Measurements from ENCODE around the gene MED12L.
A peak's percentile ranks its signal among the peaks of the same experiment; 100 is the strongest.

MED12L gene

DNA sequence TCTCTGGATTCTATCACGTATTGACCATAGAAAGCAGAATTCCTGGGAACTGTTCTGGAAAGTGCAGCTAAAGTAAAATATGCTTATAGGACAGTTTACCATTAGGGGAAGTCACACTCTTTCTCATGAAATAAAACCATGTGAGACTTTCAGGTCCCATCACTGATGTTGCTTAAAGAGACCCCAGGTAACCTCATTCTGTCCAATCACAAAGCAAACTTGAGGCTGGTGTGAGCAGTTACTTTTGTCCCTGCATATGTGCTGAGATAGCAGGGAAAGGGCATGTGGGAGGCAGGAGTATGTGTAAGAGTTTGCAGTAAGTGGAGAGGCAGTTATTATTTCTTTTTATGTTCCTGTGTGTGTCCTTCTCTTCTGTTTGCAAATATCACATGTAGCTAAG is 215.1 kb downstream of the MED12L start:
- H3K4me3 ChIP-seq (ENCODE audit: low read length): no peak overlapping the region
- no peak for DNase-seq (ENCODE audit: low read depth, low spot score)

DNA sequence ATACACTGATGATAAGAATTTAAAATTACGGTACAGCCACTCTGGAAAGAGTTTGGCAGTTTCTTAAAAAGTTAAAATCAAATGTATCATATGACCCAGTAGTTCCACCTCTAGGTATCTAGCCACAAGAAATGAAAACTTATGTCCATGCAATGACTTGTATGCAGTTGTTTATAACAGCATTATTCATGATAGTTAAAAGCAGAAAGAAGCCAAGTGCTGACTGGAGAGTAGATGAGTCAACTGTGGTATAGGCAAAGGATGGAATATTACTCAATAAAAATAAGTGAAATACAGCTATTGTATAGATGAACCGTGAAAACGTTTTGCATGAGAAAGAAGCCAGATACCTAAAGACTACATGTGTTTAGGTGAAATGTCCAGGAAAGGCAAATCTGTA is 216.3 kb downstream of the MED12L start:
- DNase-seq (ENCODE audit: low read depth, low spot score): no peak
- no peak overlapping the region for H3K4me3 ChIP-seq (ENCODE audit: low read length)

DNA sequence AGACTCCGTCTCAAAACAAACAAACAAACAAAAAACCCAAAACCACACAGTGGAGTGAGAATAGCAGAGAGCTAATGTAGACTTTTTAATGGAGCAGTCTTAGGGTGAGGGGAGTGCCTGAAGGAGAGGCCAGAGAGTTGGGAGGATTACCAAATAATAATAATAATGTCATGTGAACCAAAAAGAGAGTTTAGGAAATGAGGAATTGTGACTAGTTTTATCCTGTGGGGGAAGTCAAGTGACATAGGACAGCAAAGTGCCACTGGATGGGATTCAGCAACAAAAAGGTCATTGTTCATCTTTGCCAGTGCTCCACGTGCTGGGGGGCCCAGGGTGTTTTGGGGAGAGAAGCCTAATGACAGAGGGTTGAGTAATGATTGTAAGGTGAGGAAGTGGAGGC is 218.3 kb downstream of the MED12L start:
- no peak overlapping the region for H3K4me3 ChIP-seq (ENCODE audit: low read length)
- DNase-seq (ENCODE audit: low read depth, low spot score): no peak

DNA sequence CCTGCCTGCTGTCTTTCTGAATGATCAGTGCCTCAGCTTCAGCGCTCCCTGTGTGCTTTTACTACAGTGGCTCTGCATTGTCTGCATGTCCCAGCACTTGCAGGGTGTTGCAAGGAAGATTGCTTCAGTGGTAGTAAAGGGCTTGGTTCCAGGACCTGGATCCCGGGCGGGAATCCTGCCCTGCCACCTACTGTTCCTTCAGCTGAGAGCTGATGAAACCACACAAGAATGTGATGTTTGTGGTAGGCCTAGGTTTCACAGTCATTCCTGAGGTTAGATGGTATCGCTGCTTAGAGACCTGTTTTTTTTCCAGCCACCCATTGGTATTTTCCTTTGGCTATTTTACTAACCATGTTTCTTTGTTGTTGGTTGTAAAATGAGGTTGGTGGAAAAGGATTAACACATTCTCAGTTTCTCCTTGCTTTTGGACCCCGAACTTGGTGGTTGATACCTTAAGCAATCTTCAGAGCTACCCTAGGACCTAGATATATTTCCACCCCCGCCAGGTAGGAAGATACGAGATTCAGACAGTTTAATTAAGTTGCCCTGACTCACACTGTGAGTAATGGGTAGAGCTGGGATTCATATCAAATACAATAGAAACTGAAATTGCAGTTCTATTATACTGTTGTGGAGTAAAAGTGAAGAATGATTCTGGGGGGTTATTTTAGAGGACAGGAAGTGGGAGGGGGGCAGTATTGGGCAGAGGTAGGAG is 219.8 kb downstream of the MED12L start:
- DNase-seq (ENCODE audit: low read depth, low spot score): no peak
- no peak overlapping the region for H3K4me3 ChIP-seq (ENCODE audit: low read length)

DNA sequence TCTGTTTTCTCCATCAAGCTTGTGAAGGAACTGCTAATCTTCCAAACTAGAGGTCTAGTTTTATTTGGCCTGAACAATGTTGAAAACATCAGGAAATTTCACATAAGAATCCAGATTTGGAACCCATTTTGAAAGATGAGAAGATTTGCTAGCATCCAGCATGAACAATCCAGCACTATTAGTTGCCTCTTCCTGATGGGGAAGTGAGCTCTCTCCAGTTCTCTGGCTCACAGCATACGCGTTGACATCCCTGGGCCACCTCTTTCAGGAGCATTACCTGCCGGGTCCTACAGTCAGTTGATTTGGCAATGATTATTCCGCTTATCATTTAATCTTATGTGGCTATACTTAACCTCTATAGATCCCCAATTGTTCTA is 220.3 kb downstream of the MED12L start:
- DNase-seq (ENCODE audit: low read depth, low spot score): no peak
- H3K4me3 ChIP-seq (ENCODE audit: low read length): no peak overlapping the region

DNA sequence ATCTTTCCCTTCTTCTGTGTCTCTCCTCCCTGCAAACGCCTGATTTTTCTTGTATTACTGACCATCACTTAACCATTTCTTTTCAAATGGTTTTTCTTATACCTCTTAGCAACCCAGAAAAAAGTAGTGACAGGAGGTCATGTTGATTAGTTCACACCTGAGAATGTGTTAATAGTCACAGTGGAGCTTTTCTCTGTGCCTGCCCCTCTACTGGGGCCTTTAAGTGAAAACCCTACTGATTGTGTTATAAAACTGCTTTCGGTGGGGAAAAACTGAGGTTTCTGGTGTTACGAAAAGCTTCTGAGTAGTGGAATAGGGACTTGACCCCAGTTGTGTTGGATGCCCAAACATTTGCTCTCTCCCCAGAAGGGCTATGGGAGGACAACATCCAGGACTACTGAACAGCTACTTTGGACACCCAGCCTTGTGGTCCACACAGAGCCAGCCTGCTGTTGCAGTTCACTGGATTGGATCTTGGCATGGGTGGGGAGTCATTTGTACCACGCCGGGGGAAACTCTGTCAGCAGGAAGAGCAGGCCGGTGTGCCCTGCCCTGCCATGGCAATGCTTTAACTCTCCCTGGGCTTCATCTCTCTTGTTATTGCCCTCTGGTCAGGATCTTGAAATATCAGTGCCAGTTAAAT is 220.8 kb downstream of the MED12L start:
- no peak overlapping the region for H3K4me3 ChIP-seq (ENCODE audit: low read length)
- no peak for DNase-seq (ENCODE audit: low read depth, low spot score)

DNA sequence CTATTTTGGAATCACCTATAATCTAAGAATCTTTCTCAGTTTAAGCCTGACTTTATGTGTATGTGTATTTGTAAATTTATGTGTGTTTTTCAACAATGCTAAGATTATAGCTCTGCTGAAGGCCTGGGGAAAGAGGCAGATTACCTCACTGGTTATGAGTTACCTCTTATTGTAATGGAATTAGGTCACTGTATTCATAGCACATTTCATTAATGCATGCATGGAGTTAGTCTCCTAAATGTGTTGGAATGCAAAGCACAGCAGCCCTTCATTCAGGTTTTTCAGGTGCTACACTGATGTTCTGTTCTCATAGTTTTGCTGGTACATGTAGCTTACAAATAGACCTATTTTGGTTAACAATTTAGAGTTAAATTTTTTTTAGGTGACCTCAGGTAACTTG is 221.7 kb downstream of the MED12L start:
- DNase-seq (ENCODE audit: low read depth, low spot score): no peak
- no peak overlapping the region for H3K4me3 ChIP-seq (ENCODE audit: low read length)

DNA sequence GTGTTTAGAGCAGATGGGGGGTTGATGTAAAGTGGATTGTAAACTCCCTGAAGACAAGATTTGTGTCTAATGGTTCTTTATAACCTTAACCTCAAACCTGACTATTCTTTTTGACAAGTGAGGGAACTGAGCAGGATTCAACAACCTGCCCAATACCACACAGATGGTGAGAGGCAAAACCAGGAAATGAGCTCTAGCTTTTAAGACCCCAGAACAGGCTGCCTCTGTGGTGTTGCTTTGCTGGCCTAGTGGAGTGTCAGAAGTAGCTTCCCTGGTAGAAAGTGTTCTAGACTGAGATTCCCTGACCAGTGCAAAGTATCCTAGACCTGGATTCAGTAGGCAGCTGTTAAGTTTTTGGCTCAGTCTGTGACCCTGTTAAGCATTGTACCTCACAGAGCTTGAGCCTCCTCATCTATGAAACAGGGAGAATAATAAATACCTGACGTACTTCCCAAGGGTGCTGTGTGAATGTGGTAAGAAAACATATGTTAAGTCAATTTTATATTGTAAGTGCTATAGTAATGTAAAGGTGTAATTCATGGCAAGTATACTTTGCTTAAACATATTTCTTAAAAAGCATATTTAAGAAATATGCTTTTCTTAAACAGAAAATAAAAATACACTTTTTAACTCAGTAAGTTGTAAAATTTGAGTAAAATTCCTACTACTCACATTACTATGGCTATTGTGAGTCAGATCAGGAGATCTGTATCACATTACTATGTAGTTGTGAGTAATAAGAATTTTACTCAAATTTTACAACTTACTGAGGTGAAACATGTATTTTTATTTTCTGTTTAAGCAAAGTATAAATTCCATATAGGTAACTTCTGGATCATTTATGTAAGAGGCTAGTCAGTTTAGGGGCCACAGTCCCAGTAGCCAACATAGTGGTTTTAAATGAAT is 222.4 kb downstream of the MED12L start:
- no peak overlapping the region for H3K4me3 ChIP-seq (ENCODE audit: low read length)
- peak; percentile 21 for DNase-seq (ENCODE audit: low read depth, low spot score)

DNA sequence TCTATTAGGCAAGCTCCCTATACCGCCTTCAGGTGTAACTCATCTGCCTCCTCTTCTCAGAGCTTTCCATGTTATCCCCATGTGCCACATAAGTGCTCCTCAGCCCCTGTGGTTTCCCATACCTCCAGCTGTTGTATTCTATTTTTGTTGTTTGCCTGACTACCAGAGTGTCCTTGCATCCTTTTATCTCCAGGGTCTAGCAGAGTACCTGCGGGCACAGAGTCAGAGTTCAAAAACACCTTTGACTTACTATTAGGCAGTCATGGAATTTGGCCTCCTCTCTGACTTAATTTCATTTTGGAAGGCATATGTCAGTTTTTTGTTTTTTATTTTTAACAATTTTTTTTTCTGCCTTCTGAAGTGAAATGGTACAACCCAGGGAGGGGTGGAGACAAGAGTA is 224.1 kb downstream of the MED12L start:
- DNase-seq (ENCODE audit: low read depth, low spot score): no peak
- H3K4me3 ChIP-seq (ENCODE audit: low read length): no peak overlapping the region

DNA sequence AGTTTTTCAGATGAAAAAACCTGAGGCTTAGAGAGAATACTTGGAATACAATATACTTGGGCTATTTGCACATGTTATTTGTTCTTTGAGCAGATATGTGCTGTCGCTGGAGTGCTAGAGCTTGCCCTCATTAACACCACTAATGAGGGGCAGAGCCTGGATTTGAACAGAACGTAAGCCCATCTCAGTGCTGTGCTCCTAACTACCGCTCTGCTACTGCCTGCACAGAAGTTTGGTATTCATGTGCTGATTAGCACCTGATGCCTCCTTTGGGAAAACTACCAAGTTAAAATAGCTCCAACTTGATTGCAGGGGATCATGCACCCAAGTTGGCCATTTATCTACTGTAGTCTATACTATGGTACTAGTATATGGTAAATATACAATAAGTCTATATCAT is 227.5 kb downstream of the MED12L start:
- no peak overlapping the region for H3K4me3 ChIP-seq (ENCODE audit: low read length)
- no peak for DNase-seq (ENCODE audit: low read depth, low spot score)

DNA sequence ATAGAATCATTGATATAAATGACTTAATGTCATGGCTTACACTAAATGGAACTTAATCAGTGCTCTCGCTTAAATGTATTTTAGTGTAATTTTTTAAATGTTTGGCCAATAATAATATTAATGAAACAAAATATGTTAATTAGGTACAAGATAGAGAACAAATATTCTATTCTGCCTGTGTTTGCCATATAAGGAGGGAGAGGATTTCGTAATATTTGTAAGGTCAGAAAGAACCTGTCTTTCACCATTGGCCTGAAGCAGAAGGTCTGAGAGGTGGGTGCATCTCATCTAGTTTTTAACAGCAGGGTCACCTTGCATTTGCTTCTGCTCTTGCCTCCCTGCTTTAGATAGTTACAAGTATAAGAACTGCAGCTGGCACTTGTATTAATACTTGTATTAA is 228.7 kb downstream of the MED12L start:
- no peak overlapping the region for H3K4me3 ChIP-seq (ENCODE audit: low read length)
- DNase-seq (ENCODE audit: low read depth, low spot score): no peak

DNA sequence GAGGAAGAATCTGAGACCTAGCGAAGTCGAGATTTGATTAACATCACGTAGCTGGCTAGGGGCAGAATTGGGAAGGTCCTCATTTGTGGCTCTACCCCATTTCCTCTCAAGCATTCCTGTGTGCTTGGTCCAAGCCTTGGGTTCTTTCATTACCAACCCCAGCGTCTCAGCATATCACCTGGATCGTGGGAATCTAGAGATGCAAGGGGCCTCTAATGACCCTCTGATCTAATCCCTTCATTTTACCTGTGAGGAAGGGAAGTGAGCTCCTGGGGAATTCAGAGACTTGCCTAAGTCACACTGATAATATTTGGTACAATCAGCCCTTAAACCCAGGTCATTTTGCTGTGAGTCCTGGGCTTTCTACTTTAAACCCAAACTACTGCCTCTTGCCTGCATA is 229.1 kb downstream of the MED12L start:
- no peak for DNase-seq (ENCODE audit: low read depth, low spot score)
- no peak overlapping the region for H3K4me3 ChIP-seq (ENCODE audit: low read length)

DNA sequence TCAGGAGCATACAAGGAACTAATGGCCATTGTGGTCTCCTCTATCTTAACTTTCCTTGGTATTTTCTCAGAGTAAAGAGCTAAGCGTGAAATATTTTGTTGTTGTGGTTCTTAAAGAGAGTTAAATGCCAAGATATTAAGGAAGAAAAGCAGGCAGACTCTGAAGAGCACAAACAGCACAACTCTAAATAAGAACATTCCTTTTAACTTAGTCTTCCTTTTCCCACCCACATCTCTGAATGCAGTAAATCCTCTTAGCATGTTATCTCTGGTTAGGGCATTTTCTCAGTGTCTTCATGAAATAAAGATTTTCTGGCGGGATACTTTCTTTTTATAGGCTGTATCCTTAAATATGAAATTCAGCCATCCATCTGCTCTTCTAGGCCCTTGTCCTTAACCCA is 229.7 kb downstream of the MED12L start:
- no peak overlapping the region for H3K4me3 ChIP-seq (ENCODE audit: low read length)
- no peak for DNase-seq (ENCODE audit: low read depth, low spot score)

DNA sequence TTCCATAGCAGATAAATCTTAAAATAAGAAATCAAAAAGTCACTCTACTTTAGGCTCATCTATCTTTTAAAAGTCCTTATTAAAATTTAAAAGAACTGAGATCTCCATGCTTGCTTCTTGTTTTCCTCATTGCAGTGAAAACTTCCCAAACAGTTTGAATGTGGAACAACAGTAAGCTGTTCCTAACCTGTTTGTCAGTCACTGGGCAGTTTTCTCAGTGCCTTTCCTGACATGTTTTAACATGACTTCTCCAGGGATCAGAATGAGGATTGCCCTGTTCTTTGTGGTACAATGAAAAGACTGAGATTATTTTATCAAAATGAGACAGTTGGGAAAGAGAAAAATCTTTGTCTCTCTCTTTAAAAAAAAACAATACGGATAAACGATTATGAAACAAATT is 230.4 kb downstream of the MED12L start:
- no peak for DNase-seq (ENCODE audit: low read depth, low spot score)
- H3K4me3 ChIP-seq (ENCODE audit: low read length): no peak overlapping the region

DNA sequence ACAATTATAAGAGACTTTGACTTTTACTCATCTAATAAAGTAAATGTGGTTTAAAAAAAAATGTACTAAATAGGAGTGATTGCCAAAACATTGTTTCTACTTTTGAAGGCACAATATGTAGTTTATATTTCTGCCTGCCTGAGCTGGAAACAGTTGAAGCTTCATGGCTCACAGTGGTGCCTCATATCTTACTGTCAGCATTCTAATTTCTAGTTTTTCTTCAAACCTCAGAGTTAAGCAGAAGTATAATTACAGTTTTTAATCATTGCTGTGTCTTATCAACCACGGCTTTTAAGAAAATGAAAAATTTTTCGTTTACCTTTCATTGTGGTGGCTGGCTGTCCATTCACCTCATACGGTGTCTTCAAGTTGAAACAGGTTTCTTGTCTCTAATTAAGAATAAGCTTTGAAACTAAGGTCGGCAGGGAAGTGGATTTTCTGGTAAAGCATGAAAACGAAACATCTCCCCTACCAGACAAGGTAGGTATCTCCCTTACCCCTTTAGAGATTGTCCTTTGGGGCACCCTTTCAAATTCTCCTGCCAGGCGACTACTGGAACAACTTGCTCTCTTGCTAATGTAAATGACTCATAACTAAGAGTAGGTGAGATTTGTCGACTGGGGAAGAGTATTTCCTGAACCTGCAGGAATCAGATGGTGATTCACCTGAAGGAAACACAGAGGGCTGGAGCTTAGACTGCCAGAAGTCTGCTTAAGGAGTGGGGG is 231.0 kb downstream of the MED12L start, which contains the start of gene GPR87:
TSS of gene GPR87 (minus strand) at position 554 of the 725 bp plus-strand sequence. CDS start 16,720 bp downstream, outside the sequence.
- DNase-seq (ENCODE audit: low read depth, low spot score): no peak

DNA sequence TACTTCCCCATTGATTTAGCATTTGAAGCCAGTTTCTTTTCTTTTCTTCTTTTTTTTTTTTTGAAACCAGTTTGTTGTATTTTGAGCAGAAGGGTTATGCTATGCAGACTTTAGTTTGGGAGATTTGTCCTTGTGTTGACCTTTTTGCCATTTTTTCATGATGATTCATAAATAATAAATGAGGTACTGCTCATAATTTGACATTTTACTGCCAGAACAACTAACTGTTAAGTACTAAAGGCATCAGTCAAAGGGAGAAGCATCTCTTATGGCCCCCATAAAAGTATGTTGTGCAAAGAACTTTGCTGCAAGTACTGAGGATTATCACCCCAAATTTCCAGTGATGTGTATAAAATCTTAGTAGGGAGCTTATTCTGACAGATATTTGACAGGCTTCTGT is 232.8 kb downstream of the MED12L start:
- H3K4me3 ChIP-seq (ENCODE audit: low read length): no peak overlapping the region
- DNase-seq (ENCODE audit: low read depth, low spot score): no peak

More for the DNA sequence above, 231.0 kb downstream of the MED12L start, which contains the start of gene GPR87:
- no peak within 1 kb of the TSS for H3K4me3 ChIP-seq (ENCODE audit: low read length)

DNA sequence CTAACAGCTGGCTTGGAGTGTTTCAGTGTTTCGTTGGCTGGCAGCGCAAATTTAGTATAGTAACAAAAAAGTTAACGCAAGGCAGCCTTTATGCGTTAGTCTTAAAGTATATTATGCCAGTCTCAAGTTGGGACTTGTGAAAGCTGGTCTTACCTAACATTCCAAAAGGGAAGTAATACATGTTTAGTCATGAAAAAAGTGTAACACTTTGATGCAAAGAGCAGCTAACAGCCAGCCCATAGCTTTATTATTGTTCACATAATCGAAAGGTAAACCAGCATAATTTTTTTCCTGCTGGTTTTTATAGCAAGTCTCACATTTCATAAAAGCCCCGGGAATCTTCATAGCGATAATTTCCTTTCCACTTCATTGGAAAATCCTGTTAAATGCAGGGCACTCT is 233.5 kb downstream of the MED12L start:
- H3K4me3 ChIP-seq (ENCODE audit: low read length): no peak overlapping the region
- no peak for DNase-seq (ENCODE audit: low read depth, low spot score)

DNA sequence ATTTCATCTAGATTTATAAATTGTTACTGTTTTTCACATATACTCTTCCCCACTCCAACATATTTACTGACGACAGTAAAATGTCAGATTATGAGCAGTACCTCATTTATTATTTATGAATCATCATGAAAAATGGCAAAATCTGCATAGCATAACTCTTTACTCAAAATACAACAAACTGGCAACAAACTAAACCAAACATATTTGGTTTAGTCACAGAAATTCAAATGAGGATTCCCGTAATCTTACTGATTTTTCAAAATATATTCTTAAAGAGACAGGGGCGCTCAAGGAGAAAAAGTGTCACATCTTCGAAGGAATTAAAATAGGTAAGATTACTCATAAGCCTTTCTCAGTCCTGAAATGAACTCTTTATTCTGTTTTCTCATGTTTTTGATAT is 234.2 kb downstream of the MED12L start:
- no peak overlapping the region for H3K4me3 ChIP-seq (ENCODE audit: low read length)
- DNase-seq (ENCODE audit: low read depth, low spot score): no peak

DNA sequence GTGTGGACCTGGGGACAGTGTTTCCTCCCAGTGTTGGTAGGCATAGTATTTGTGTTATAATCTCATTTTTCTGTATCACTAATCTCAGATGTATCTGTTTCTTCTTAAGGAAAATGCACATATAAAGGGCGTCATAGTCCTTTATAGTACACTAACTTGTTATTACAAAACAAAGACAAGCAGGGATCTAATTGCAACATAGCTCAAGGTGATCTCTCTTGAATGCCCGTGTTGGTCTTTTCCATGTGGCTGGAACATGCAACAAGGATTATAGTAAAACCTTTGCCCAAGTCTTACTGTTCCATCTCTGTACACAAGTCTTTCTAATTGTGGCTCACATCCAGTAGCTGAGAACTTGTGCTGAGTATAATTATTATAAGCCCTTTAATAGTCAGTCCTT is 234.7 kb downstream of the MED12L start:
- DNase-seq (ENCODE audit: low read depth, low spot score): no peak

More for the DNA sequence above, 234.7 kb downstream of the MED12L start:
- H3K4me3 ChIP-seq (ENCODE audit: low read length): no peak overlapping the region

All from Jurkat, Clone E6-1 (cell line).